Gastroesophageal sphincter (tissue), 3 donors: ENCODE measurements around the gene RPA1.

ENCODE experiments used
- CTCF ChIP-seq, 4 experiments: fragments of 200-600 bp in 2 of 4; fragments of 450-650 bp in 2 of 4; sonication (generic) in 1 of 4; IDR thresholded peaks; one replicate each; pipeline ENCODE4 v1.5.1; 2017 to 2019; ENCODE audit warnings: antibody characterized with exemption in 4 of 4, mild to moderate bottlenecking in 2 of 4, moderate library complexity in 2 of 4
- EP300 ChIP-seq: sonication (generic); formaldehyde crosslinking; IDR thresholded peaks from one replicate; pipeline ENCODE4 v1.6.1; 2017; ENCODE audit warnings: antibody characterized with exemption, mild to moderate bottlenecking
- POLR2A ChIP-seq, 2 donors: fragments of 450-650 bp; IDR thresholded peaks; one replicate each; pipeline ENCODE4 v1.6.1; 2017; ENCODE audit warnings: antibody characterized with exemption in 2 of 2, mild to moderate bottlenecking in 2 of 2, moderate library complexity in 1 of 2

GRCh38 chr17:1860978-1861377 lies 31.2 kb downstream of the RPA1 start:
- TF ChIP-seq POLR2A (IDR thresholded peaks at IDR 0.05) (no peak), EP300 (no peak), CTCF (IDR thresholded peaks at IDR 0.05) (no peak)
